Measurements from ENCODE around the gene SLC15A4.

DNA sequence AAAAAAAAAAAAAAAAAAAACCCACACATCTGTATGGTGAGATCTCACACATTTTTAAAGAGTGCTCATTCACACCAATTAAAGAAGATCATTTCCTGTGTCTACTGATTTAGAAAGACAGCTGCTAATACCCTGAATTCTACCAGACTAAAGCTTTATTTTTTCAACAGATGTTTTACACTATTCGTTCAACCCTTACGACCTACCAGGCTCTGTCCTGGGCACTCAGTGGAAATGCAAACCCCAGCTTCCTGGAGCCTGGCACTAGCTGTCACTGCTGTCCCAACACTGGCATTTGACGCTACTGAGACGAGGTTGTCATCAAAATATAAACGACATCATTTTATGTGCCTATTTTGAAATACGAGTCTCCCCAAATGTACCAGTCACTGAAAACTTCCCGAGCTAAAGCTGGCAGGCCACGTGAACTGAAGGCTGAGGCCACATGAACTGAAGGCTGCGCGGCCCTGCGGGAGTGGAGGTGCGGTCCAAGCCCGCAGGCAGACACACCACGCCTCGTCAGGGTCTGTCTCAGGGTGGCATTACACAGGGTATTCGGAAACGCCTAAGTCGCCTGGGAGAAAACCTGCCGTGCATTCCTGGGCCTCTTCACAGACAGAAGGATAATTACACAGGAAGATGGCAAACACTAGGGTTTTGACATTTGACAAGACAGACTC lies 27.2 kb downstream of the SLC15A4 start:
- TF ChIP-seq OSR1 (CRISPR knock-in tag; IDR thresholded peaks at IDR 0.05), result no peak
- no peak for TF ChIP-seq ZNF565 (CRISPR knock-in tag; conservative IDR thresholded peaks at IDR 0.05; ENCODE audit: low read depth)
- TF ChIP-seq ARNTL (CRISPR knock-in tag; IDR thresholded peaks at IDR 0.05; ENCODE audit: borderline replicate concordance, low read depth), result no peak
- TF ChIP-seq TCF4 (CRISPR knock-in tag; IDR thresholded peaks at IDR 0.05; ENCODE audit: borderline replicate concordance), result no peak
- TF ChIP-seq ZFP30 (CRISPR knock-in tag; IDR thresholded peaks at IDR 0.05), result no peak

Data from SK-N-SH treated with all-trans-retinoic acid at 6 μM for 48 hours (cell line).